PC-3 (cell line): ENCODE measurements around the gene FIS1.

Source experiments
- CTCF ChIP-seq: fragments of 300-600 bp; sonication (generic); conservative IDR thresholded peaks from 2 replicates; pipeline ENCODE4 v1.5.1; 2017; ENCODE audit warnings: antibody characterized with exemption, low read depth, mild to moderate bottlenecking, low read length
- EZH2 ChIP-seq: fragments of 300-600 bp; sonication (generic); IDR thresholded peaks from one replicate; pipeline ENCODE4 v1.6.1; 2017; ENCODE audit warnings: antibody characterized with exemption, mild to moderate bottlenecking, low read length; ENCODE audit not compliant: unreplicated experiment

DNA sequence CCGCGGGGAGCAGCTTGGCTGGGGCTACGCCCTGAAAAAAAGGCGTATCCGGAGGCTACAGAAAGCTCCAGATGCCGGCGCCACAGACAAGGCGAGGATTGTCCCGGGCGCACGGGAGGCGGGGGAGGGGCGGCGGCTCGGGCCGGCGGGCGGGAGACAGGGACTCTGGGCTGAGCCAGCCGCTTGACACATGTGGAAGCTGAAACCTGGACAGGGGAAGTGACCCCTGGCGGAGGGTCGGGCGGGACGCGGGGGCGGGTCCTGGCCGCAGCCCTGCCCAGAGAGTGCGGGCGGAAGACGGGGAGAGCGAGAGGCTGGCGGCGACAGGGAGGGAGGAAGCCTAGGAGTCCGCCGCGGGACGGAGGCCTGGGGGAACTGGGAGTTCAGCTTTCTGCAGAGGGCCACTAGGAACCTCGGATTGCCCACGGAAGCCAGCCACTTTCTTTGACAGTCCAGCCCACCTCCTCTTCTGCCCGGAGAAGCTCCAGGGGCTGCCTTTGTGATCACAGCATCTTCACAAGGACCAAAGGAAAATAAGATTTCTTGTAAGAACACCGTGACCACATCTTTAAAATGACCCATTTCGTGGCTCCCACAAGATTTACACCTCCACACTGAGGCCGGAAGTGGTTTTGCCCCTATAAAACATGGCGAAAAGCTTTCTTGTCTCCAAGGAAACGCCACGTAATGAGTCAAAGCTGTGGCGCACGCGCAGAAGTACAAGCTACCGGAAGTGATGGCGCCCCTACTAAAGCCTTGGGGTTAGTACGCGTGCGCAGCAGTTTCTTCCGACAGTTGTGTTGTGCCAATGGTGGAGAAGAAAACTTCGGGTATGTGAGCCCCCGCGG, 27.3 kb downstream of the FIS1 start, which contains the start of the genes PLOD3 and ZNHIT1:
- TF ChIP-seq CTCF: no peak
- no peak for TF ChIP-seq EZH2
